Pancreas (tissue), 10 donors: Measurements from ENCODE around the gene CDC25B. TPM values are rescaled to one million over a fixed set of nuclear protein-coding genes. Genes with fewer than 3 reads are reported as not detected.

Experiments used
- ATAC-seq, 4 donors: fragments of 200-7000 bp; cut with Tn5 transposase; one replicate each; pipeline versions ENCODE4 v1.8.0 to v1.9.1; 2020; ENCODE audit warnings: mild to moderate bottlenecking in 4 of 4, moderate library complexity in 4 of 4
- DNase-seq, 6 donors: peaks; one replicate each; pipeline ENCODE4 v3.0.0-alpha.2; 2020
- FAIRE-seq: peaks from 2 replicates; lab custom pipeline; 2012; peaks lifted over from hg19 to GRCh38; lab: Jason Lieb, UNC
- H3K27ac ChIP-seq, 4 donors: fragments of 200-600 bp; sonication (generic); 1 replicate in 3 of 4; 2 replicates in 1 of 4; pipeline versions ENCODE4 v1.5.0 to v1.8.0; 2020
- H3K27me3 ChIP-seq, 4 donors: fragments of 200-600 bp; one replicate each; pipeline ENCODE4 v1.8.0; 2021
- H3K36me3 ChIP-seq, 3 donors: fragments of 200-600 bp; sonication (generic) in 1 of 3; one replicate each; pipeline versions ENCODE4 v1.5.0 to v1.8.0; 2020 to 2021
- H3K4me1 ChIP-seq, 3 donors: fragments of 200-600 bp; one replicate each; pipeline ENCODE4 v1.8.0; 2021
- H3K4me3 ChIP-seq, 4 donors: fragments of 200-600 bp; sonication (generic) in 2 of 4; one replicate each; pipeline versions ENCODE4 v1.5.0 to v1.8.0; 2020 to 2021
- H3K9me3 ChIP-seq, 4 donors: fragments of 200-600 bp; one replicate each; pipeline ENCODE4 v1.8.0; 2021
- CTCF ChIP-seq, 4 donors: fragments of 200-600 bp; sonication (generic) in 3 of 4; IDR thresholded peaks; one replicate each; pipeline versions ENCODE4 v1.5.0 to v1.8.0; 2021; ENCODE audit warnings: antibody characterized with exemption in 4 of 4
- WGBS, 2 donors: extraction: QIAGEN DNeasy Blood & Tissue Kit; methylation state at CpG; one replicate each; pipeline ENCODE4 v1.1.7; 2013; 5-methylcytosine and 5-hydroxymethylcytosine counted together
- intact Hi-C, 3 donors: fragments of 100-400 bp; cut with DNase I; formaldehyde crosslinking; loops; one replicate each; pipeline versions ENCODE4 v1.11.1 to v1.14.2; 2022
- polyA plus RNA-seq, 2 donors: library from polyadenylated mRNA; stranded (reverse); fragments of 200-250 nt; gene quantifications; one replicate each; pipeline ENCODE4 v1.2.3, GENCODE V29; 2013
- total RNA-seq, 6 donors: library from RNA; stranded (reverse); fragmentation: NEBNext Ultra II Directional in 4 of 6; extraction: Animal tissue kit (Norgen Biotek cat#: 25700) in 4 of 6; gene quantifications; one replicate each; pipeline versions ENCODE4 v1.2.1 to v1.2.4, GENCODE V29; 2021 to 2023
- donor health status: healthy with polysubstance abuse.
- donor health status: DM: no; HTN: no; CAD: no; lungs with moderate emphysema.
- donor health status: DM: no; HTN: no; CAD: no.
- donor health status: control.
- donor health status: control.
- donor health status: Bipolar disorder and iron deficiency.
- donor health status: DM: yes; HTN: yes; CAD: no.
- donor health status: DM: no; HTN: no; CAD: no.
- donor health status: DM: no; HTN: no; CAD: no.
- donor health status: DM: yes; HTN: yes; CAD: no.

The CDC25B gene
- total and polyA plus RNA-seq, 8 donors: 3.7 to 28.8 (median 7.9) TPM

GRCh38 chr20:3847429-3847940 is 51.4 kb downstream of the CDC25B start:
- 4 to 6% methylated on average over 8 of the region's 8 CpGs for WGBS, 2 donors
- peak overlapping the region; percentile 76 to 99 (median 90) for H3K4me3 ChIP-seq
- intact Hi-C loops: no loop called here
- H3K9me3 ChIP-seq: no peaks in the 10 kb centered on the region
- no peak for DNase-seq
- peak overlapping the region; percentile 88 to 97 (median 90) for H3K27ac ChIP-seq
- peak in 3 of 4 donors; percentile 3 to 6 (median 4) for ATAC-seq
- H3K4me1 ChIP-seq: peaks cover 0 to 3% (median 0%) of the 10 kb centered on the region in 3 donors
- no peaks in the 10 kb centered on the region for H3K36me3 ChIP-seq
- no peak for FAIRE-seq
- no peak for TF ChIP-seq CTCF (IDR thresholded peaks at IDR 0.05)
- no peaks in the 10 kb centered on the region for H3K27me3 ChIP-seq

DNA sequence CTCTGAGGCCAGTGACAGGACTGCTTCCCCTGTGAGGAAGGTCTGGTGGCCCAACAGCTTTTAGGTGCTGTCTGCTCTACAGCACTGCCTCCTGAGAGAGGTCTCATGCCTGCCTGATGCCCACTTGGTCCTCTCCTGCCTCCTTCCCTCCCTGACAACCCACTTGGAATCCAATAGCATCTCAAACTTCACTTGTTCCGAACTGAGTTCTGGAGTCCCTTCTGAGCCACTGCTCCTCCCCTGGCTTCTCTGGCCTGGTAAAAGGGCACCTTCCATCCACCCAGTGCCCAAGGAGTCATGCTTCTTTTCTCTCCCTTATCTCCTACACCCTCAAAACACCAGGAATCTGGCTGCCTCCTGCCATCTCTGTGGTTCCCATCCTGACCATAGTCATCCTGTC is 52.5 kb downstream of the CDC25B start:
- WGBS, 2 donors: 83 to 89% methylated on average over 1 of the region's 1 CpG
- no peak overlapping the region for H3K4me3 ChIP-seq

GRCh38 chr20:3854462-3854871 is 58.4 kb downstream of the CDC25B start:
- Histone ChIP-seq H3K9me3 (no peaks in the 10 kb centered on the region), H3K36me3 (peaks cover 0 to 15% (median 5%) of the 10 kb centered on the region in 3 donors), H3K4me3 (no peak overlapping the region), H3K27me3 (no peaks in the 10 kb centered on the region), H3K27ac (no peak overlapping the region), H3K4me1 (no peaks in the 10 kb centered on the region)
- FAIRE-seq (no peak), ATAC-seq (peak in 3 of 4 donors; percentile 17 to 63 (median 56)), DNase-seq (no peak)
- intact Hi-C loops: loop anchor here in 1 of 3 donors (10.0 kb wide), 1 partner anchor 180 kb away; no protein-coding TSS in a partner anchor
- TF ChIP-seq CTCF (IDR thresholded peaks at IDR 0.05): no peak
- 81 to 89% methylated on average over 4 of the region's 4 CpGs for WGBS, 2 donors

More for the DNA sequence above, 52.5 kb downstream of the CDC25B start:
- intact Hi-C loops: no loop called here
- no peak for TF ChIP-seq CTCF (IDR thresholded peaks at IDR 0.05)
- DNase-seq (no peak), FAIRE-seq (no peak), ATAC-seq (no peak)
- Histone ChIP-seq H3K27me3 (no peaks in the 10 kb centered on the region), H3K9me3 (no peaks in the 10 kb centered on the region), H3K27ac (no peak overlapping the region), H3K4me1 (peaks cover 0 to 3% (median 0%) of the 10 kb centered on the region in 3 donors), H3K36me3 (no peaks in the 10 kb centered on the region)

Other genes with a start within 250 kb of the CDC25B start
- not detected for gene GFRA4, start 132.9 kb upstream of the CDC25B start, total RNA-seq
- gene GFRA4, start 132.9 kb upstream of the CDC25B start, polyA plus RNA-seq: not detected
- gene ADAM33, start 114.3 kb upstream of the CDC25B start, total RNA-seq: 1 to 10 TPM in 3 of 6 donors, under 1 TPM in 3; 0.67 to 5.7 (median 1.8) TPM
- 10 to 100 TPM; 17.3 to 20.9 TPM for gene ADAM33, start 114.3 kb upstream of the CDC25B start, polyA plus RNA-seq
- 1 to 10 TPM in 3 of 6 donors, under 1 TPM in 3; 0.09 to 3.7 (median 1.6) TPM for gene SIGLEC1, start 83.7 kb upstream of the CDC25B start, total RNA-seq
- gene SIGLEC1, start 83.7 kb upstream of the CDC25B start, polyA plus RNA-seq: 1 to 10 TPM; 1.0 to 2.5 TPM
- gene HSPA12B, start 63.6 kb upstream of the CDC25B start, total RNA-seq: 1 to 10 TPM in 5 of 6 donors, under 1 TPM in 1; 0.55 to 3.1 (median 1.3) TPM
- 1 to 10 TPM; 4.0 to 6.0 TPM for gene HSPA12B, start 63.6 kb upstream of the CDC25B start, polyA plus RNA-seq
- gene ADISSP, start 28.6 kb upstream of the CDC25B start, total RNA-seq: 10 to 100 TPM in 3 of 6 donors, 1 to 10 TPM in 3; 5.0 to 13.0 (median 10.0) TPM
- 10 to 100 TPM; 14.2 to 16.0 TPM for gene ADISSP, start 28.6 kb upstream of the CDC25B start, polyA plus RNA-seq
- under 1 TPM; 0.20 to 0.55 (median 0.40) TPM for gene SPEF1, start 14.9 kb upstream of the CDC25B start, total RNA-seq
- gene SPEF1, start 14.9 kb upstream of the CDC25B start, polyA plus RNA-seq: 1 to 10 TPM; 1.7 TPM
- 10 to 100 TPM; 30.2 to 46.5 (median 39.3) TPM for gene CENPB, start 9.6 kb upstream of the CDC25B start, total RNA-seq
- 10 to 100 TPM; 34.0 to 44.2 TPM for gene CENPB, start 9.6 kb upstream of the CDC25B start, polyA plus RNA-seq
- gene AP5S1, start 24.2 kb downstream of the CDC25B start, total RNA-seq: 1 to 10 TPM; 4.7 to 7.9 (median 6.8) TPM
- gene AP5S1, start 24.2 kb downstream of the CDC25B start, polyA plus RNA-seq: 1 to 10 TPM; 5.4 to 7.3 TPM
- gene MAVS, start 50.5 kb downstream of the CDC25B start, total RNA-seq: 10 to 100 TPM; 17.2 to 25.1 (median 21.6) TPM
- gene MAVS, start 50.5 kb downstream of the CDC25B start, polyA plus RNA-seq: 10 to 100 TPM in 1 of 2 donors, 1 to 10 TPM in 1; 9.5 to 20.5 TPM
- gene PANK2, start 93.1 kb downstream of the CDC25B start, total RNA-seq: 10 to 100 TPM; 10.1 to 18.0 (median 12.5) TPM
- gene PANK2, start 93.1 kb downstream of the CDC25B start, polyA plus RNA-seq: 10 to 100 TPM; 14.6 to 23.4 TPM
- 10 to 100 TPM in 2 of 6 donors, 1 to 10 TPM in 4; 2.7 to 13.6 (median 5.7) TPM for gene RNF24, start 219.2 kb downstream of the CDC25B start, total RNA-seq
- gene RNF24, start 219.2 kb downstream of the CDC25B start, polyA plus RNA-seq: 1 to 10 TPM; 1.6 to 2.4 TPM